Measurements from ENCODE around the gene ADGRV1. TPM values are rescaled to one million over a fixed set of nuclear protein-coding genes. Genes with fewer than 3 reads are reported as not detected.

The ADGRV1 gene
- total RNA-seq, 1 experiment from 2014 or later: 64.8 TPM

DNA sequence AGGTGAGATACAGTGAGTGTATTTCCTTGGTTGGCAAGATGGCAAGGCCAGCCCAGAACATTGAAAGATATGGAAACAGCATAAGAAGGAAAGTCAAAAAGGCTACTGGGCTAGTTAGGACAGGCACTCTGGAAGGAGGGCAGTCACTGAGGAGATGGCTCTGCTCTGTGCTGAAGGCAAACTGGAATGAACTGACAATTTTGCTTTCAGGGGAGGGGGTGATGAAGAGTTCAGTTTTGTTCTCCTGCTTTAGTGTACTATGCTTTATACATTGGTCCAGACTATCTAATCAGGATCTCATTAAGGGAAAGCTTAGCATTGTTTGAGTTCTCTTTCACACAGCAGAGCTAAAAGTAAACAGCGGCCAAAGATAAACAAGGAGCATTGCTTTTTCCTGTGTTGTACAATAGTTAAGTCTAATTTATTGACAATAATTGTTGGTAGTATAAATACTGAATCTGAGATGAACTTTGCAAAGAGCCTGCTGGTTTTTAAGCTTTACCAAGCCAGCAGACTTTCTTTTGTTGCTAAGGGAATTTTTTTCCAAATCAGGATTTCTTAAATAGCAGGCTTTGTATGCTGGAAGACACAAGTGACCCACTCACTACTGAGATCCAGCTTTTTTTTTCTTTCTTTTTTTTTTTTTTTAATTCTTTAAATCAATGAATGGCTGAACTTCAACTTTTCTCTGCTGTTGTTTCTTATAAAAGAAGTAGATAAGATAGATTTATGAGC, 469.0 kb downstream of the ADGRV1 start:
- H2AFZ ChIP-seq (ENCODE audit: low read length): no peak overlapping the region
- peaks cover 7 to 10% of the 10 kb centered on the region in 2 experiments for H3K4me1 Mint-ChIP-seq
- no peak overlapping the region for H3K27ac ChIP-seq (ENCODE audit: insufficient read length, low read depth, low read length)

More for the DNA sequence above, 469.0 kb downstream of the ADGRV1 start:
- Histone ChIP-seq H4K20me1 (ENCODE audit: control insufficient read depth, insufficient read depth, insufficient read length) (no peaks in the 10 kb centered on the region), H3K4me1 (ENCODE audit: insufficient read depth, low read length) (no peaks in the 10 kb centered on the region; the same call in 1 of the 2 replicates), H4K8ac (replicated peaks; ENCODE audit: insufficient read length, low read depth, low read length) (no peak overlapping the region), H3K9me3 (ENCODE audit: control insufficient read depth, low read depth, low read length) (no peaks in the 10 kb centered on the region), H2AK5ac (ENCODE audit: insufficient read length, low read length) (no peak overlapping the region), H3K4me2 (ENCODE audit: insufficient read depth, insufficient read length, low read length) (no peak overlapping the region), H3K9ac (ENCODE audit: extremely low read depth, insufficient read length, low read length) (no peak overlapping the region), H3K23ac (ENCODE audit: insufficient read length, low read depth, low read length) (no peak overlapping the region), H2BK5ac (ENCODE audit: insufficient read length, low read length) (peak overlapping the region; percentile 79), H3K27me3 (ENCODE audit: insufficient read depth, low read length) (no peaks in the 10 kb centered on the region), H3K79me2 (ENCODE audit: insufficient read depth, low read length) (no peaks in the 10 kb centered on the region), H3K4ac (ENCODE audit: low read depth, low read length) (no peak overlapping the region), H4K5ac (ENCODE audit: insufficient read length, low read depth, low read length) (no peak overlapping the region), H3K23me2 (ENCODE audit: insufficient read length, low read depth, low read length, poor library complexity, severe bottlenecking) (no peaks in the 10 kb centered on the region), H4K91ac (ENCODE audit: insufficient read length, low read depth, low read length) (no peak overlapping the region), H2BK12ac (ENCODE audit: insufficient read length, low read depth, low read length) (no peak overlapping the region), H3T11ph (ENCODE audit: low read length) (no peak overlapping the region), H2BK20ac (ENCODE audit: low read depth, low read length, poor library complexity, severe bottlenecking) (no peak overlapping the region), H3K14ac (ENCODE audit: insufficient read depth, low read length) (no peak overlapping the region), H3K79me1 (ENCODE audit: insufficient read depth, low read depth, low read length, poor library complexity, severe bottlenecking) (no peaks in the 10 kb centered on the region), H2BK15ac (ENCODE audit: low read depth, low read length) (no peak overlapping the region), H3K56ac (ENCODE audit: insufficient read length, low read depth, low read length) (no peak overlapping the region), H3K18ac (ENCODE audit: insufficient read length, low read depth, low read length) (no peak overlapping the region), H2BK120ac (ENCODE audit: low read depth, low read length, poor library complexity, severe bottlenecking) (no peak overlapping the region)
- no peaks in the 10 kb centered on the region for H3K36me3 Mint-ChIP-seq (ENCODE audit: insufficient read depth in 1 of 3, low read depth in 3 of 3)
- DNase-seq: no peak
- no peak overlapping the region for H3K4me3 Mint-ChIP-seq
- peak overlapping the region in 2 of 3 experiments; percentile 23 to 62; a peak in 4 of 7 replicates for H3K27ac Mint-ChIP-seq
- WGBS (ENCODE audit: extremely low coverage, insufficient read length, low lambda C conversion rate): no CpG with 5 or more reads among the region's 1 CpG
- no peaks in the 10 kb centered on the region for H3K9me3 Mint-ChIP-seq
- TF ChIP-seq, protein P1, sequence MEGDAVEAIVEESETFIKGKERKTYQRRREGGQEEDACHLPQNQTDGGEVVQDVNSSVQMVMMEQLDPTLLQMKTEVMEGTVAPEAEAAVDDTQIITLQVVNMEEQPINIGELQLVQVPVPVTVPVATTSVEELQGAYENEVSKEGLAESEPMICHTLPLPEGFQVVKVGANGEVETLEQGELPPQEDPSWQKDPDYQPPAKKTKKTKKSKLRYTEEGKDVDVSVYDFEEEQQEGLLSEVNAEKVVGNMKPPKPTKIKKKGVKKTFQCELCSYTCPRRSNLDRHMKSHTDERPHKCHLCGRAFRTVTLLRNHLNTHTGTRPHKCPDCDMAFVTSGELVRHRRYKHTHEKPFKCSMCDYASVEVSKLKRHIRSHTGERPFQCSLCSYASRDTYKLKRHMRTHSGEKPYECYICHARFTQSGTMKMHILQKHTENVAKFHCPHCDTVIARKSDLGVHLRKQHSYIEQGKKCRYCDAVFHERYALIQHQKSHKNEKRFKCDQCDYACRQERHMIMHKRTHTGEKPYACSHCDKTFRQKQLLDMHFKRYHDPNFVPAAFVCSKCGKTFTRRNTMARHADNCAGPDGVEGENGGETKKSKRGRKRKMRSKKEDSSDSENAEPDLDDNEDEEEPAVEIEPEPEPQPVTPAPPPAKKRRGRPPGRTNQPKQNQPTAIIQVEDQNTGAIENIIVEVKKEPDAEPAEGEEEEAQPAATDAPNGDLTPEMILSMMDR (conservative IDR thresholded peaks at IDR 0.05): no peak
- H3K27me3 Mint-ChIP-seq (ENCODE audit: low read depth): no peaks in the 10 kb centered on the region

Data from H9 (cell line).